Activated naive CD8-positive, alpha-beta T cell treated with anti-CD3 and anti-CD28 coated beads, Interleukin-2, amount 10 ng/mL, durations not matched to agents 7 days and 5 days (primary cell): ENCODE measurements around the gene CHPF2. TPM values are rescaled to one million over a fixed set of nuclear protein-coding genes. Genes with fewer than 3 reads are reported as not detected.

Experiments
- ATAC-seq: fragments of 150-1000 bp; cut with Tn5 transposase; one replicate; pipeline ENCODE4 v1.10.0; 2021; ENCODE audit warnings: low read depth, moderate library complexity
- POLR2A ChIA-PET: fragments of 350-600 bp; sonication (Branson Sonifier 250); formaldehyde crosslinking; loops from one replicate; lab custom pipeline; 2021; ENCODE audit warnings: antibody characterized with exemption; lab: Charles Lee
- DNase-seq: peaks from one replicate; pipeline ENCODE4 v3.0.0; 2021
- H3K27ac Mint-ChIP-seq: one replicate; pipeline ENCODE4 v1.8.0; 2022; ENCODE audit warnings: mild to moderate bottlenecking, mixed read lengths
- H3K27me3 Mint-ChIP-seq: one replicate; pipeline ENCODE4 v1.8.0; 2022; ENCODE audit warnings: mild to moderate bottlenecking, moderate library complexity, mixed read lengths
- H3K36me3 Mint-ChIP-seq: one replicate; pipeline ENCODE4 v1.8.0; 2021; ENCODE audit warnings: mild to moderate bottlenecking, mixed read lengths
- H3K4me1 Mint-ChIP-seq: one replicate; pipeline ENCODE4 v1.8.0; 2021; ENCODE audit warnings: mixed read lengths
- H3K4me3 Mint-ChIP-seq: one replicate; pipeline ENCODE4 v1.8.0; 2022; ENCODE audit warnings: mild to moderate bottlenecking, moderate library complexity, mixed read lengths
- H3K9me3 Mint-ChIP-seq: one replicate; pipeline ENCODE4 v1.8.0; 2021; ENCODE audit warnings: mixed read lengths
- total RNA-seq, 2 experiments: library from RNA; stranded (reverse); gene quantifications; one replicate each; pipeline ENCODE4 v1.2.3, GENCODE V29; 2021

Gene CHPF2
- total RNA-seq, 2 experiments from 2014 or later: 44.3 to 48.4 TPM

DNA sequence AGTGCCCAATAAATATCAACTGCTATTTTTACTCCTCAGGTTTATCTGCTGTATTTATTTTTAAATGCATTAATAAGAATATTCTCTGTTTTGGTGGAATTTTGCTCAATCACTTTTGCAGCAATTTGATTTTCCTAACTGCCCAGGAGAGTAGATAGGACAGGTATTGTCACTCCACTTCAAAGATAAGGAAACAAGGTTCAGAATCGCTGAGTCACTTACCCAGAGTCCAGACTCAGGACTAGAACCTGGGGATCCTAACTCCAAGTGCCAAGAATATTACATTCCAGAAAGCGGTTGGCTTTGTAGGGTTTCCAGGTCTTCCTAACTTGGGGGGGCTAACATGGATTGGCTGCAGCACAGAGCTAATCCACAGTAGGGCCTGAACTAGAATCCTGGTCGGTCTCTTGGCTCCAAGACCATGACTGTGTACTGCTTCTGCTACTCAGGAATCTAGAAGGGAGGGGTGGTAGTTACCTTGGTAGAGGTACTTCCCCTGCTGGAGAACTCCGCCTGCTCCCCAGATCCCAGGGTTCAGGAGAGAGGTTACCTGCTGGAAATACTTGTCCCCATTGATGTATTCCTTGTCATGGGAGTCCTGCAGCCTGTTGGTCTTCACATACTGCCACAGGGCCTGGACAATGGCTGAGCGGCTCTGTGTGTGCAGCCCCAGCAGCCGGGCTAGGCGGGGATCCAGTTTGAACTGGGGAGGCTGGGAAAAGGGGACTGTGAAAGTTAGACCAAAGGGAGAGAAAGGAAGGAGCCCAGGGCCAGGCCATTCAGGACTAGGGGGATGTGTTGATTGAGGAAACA, 8.9 kb downstream of the CHPF2 start:
- POLR2A ChIA-PET: interaction anchor here (3.3 kb wide), 2 partner anchors 8 to 14 kb away, joined by 18 to 39 read pairs; partner anchors contain the start of genes ABCF2 and CHPF2
- Mint-ChIP-seq H3K4me1 (peaks cover 24% of the 10 kb centered on the region), H3K4me3 (no peak overlapping the region), H3K36me3 (peaks cover 2% of the 10 kb centered on the region), H3K9me3 (no peaks in the 10 kb centered on the region), H3K27ac (no peak overlapping the region), H3K27me3 (peaks cover 8% of the 10 kb centered on the region)
- DNase-seq: no peak
- ATAC-seq: no peak

DNA sequence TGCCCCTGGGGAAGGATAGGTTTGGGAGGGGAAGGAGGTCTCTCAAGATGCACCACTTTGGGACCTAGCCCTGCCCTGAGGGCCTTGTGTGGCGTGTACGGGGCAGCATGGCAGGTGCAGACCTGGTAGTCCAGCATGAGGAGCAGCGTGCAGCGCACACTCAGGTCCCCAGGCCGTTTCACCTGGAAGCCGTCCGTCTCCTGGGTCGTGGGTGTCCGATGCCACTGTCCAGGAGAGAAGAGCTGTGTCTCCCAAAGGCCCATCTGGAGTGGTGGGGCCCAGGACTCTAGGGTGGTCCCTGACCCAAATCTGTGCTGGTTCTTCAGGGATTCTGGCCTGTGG, 9.4 kb downstream of the CHPF2 start:
- Mint-ChIP-seq H3K36me3 (peaks cover 2% of the 10 kb centered on the region), H3K4me1 (peaks cover 25% of the 10 kb centered on the region), H3K27me3 (peaks cover 14% of the 10 kb centered on the region), H3K9me3 (no peaks in the 10 kb centered on the region), H3K4me3 (no peak overlapping the region), H3K27ac (no peak overlapping the region)
- POLR2A ChIA-PET: interaction anchor here (3.3 kb wide), 2 partner anchors 8 to 15 kb away, joined by 18 to 39 read pairs; partner anchors contain the start of genes ABCF2 and CHPF2
- DNase-seq: no peak
- no peak for ATAC-seq

DNA sequence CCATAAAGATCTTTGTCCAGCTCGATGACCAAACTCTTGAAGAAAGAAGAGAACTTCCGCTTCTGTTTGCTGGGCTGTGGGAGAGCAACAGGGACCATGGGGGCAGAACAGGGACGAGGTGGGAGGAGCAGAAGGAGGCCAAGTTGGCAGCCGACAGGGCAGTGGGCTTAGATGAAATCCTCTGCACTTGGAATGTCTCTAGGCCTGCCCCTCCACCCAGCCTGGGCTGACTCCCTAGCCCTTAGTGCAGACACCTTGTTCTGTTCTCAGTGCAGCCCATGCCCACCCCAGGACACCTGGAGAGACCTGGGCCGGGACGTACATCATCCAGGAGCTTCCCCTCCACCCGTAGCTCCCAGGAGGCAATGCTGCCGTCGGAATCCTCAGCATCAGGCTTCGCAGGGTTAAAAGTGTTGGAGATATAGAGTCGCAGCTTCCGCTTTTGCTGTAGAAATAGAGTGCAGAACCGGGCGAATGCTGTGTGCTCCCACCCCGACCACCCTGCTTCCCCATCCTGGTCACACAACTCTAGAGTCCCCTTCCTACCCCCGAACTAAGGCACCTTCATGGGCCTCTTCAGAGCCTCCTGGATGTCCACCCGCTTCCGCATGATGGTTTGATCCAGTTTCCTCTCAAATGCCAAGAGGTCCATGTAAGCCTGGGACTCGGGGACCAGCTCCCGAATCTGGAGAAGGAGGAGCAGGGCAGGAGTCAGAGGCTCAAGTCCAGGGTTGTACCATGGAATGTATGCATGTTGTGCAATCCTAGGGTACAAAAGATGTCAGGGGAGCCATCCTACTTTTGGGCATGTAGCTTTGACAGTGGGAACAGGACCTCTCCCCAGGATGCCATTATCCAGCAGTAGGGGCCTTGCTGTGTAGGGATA, 10.1 kb downstream of the CHPF2 start:
- H3K4me1 Mint-ChIP-seq: peaks cover 25% of the 10 kb centered on the region
- no peak overlapping the region for H3K4me3 Mint-ChIP-seq
- ATAC-seq (no peak), DNase-seq (no peak)
- H3K27ac Mint-ChIP-seq: peak overlapping the region; percentile 97
- peaks cover 21% of the 10 kb centered on the region for H3K27me3 Mint-ChIP-seq
- H3K9me3 Mint-ChIP-seq: no peaks in the 10 kb centered on the region
- peaks cover 2% of the 10 kb centered on the region for H3K36me3 Mint-ChIP-seq
- POLR2A ChIA-PET: interaction anchor here (0.7 to 3.3 kb wide), 5 partner anchors 9 to 99 kb away, joined by 3 to 39 read pairs (median 7); partner anchors contain the start of genes ABCF2, CHPF2 and NUB1

DNA sequence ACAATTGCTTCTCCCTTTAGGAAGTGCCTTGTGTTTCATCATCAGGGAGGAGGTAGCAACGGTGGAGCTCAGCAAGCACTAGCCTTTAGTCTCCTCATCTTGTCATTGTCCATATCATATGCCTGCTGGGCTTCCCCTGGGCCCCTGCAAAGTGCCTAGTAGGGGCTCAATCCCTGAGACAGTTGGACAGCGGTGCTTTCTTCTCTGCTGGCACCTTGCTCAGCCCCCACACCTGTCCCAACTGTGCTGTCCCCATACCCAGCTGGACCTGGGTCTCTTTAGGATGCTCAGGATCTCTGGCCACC, 10.7 kb downstream of the CHPF2 start:
- H3K36me3 Mint-ChIP-seq: peaks cover 2% of the 10 kb centered on the region

DNA sequence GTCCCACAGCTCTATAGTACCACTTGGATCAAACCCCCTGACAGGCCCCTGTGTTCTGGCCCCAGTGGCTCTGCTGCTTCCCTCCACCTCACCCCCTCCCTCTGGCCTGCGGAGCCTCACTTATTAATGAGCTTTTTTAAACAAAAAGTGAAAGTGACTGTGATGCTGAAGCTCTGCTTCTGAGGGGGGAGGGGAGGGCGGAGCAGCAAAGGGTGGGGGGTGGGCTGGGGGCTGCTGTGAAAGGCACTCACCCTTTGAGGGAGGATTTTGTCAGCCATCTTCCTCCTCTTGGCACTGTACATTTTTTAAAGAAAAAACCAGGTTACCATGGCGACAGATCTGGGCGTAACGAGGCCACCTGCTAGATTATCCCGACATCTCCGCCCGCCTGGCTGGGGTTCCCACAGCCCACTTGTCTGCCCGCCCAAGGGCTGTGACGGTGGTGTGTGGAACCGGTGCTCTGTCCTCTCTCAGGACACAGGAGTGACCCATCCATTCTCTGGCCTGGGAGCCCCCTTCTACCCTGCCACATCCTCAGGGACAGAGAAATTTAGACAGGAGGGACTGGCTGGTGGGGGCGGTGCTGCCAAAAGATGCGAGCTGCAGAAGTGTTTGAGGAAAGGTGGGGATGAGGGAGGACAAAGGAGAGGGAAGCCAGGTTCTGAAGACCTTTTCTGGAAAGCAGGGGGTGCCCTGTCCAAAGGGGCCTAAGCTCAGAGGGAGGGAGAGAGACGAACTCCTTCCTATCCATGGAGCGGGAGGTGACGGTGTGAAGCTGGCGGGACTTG, 11.3 kb downstream of the CHPF2 start:
- H3K27me3 Mint-ChIP-seq: peaks cover 30% of the 10 kb centered on the region
- peak overlapping the region; percentile 97 for H3K27ac Mint-ChIP-seq
- ATAC-seq (peak; percentile 31), DNase-seq (peak; percentile 60)
- peak overlapping the region; percentile 82 for H3K4me3 Mint-ChIP-seq
- POLR2A ChIA-PET: interaction anchor here (1.0 to 3.3 kb wide), 5 partner anchors 10 to 389 kb away, joined by 4 to 39 read pairs (median 7); partner anchors contain the start of genes ABCF2, CHPF2 and NUB1
- peaks cover 2% of the 10 kb centered on the region for H3K36me3 Mint-ChIP-seq
- H3K9me3 Mint-ChIP-seq: no peaks in the 10 kb centered on the region
- peaks cover 30% of the 10 kb centered on the region for H3K4me1 Mint-ChIP-seq

More for the DNA sequence above, 10.7 kb downstream of the CHPF2 start:
- ATAC-seq: no peak
- POLR2A ChIA-PET: interaction anchor here (0.7 to 3.3 kb wide), 6 partner anchors 9 to 390 kb away, joined by 3 to 39 read pairs (median 6); partner anchors contain the start of genes ABCF2, CHPF2 and NUB1
- Mint-ChIP-seq H3K27ac (peak overlapping the region; percentile 97), H3K4me3 (peak overlapping the region; percentile 82), H3K9me3 (no peaks in the 10 kb centered on the region), H3K4me1 (peaks cover 27% of the 10 kb centered on the region), H3K27me3 (peaks cover 27% of the 10 kb centered on the region)
- no peak for DNase-seq

DNA sequence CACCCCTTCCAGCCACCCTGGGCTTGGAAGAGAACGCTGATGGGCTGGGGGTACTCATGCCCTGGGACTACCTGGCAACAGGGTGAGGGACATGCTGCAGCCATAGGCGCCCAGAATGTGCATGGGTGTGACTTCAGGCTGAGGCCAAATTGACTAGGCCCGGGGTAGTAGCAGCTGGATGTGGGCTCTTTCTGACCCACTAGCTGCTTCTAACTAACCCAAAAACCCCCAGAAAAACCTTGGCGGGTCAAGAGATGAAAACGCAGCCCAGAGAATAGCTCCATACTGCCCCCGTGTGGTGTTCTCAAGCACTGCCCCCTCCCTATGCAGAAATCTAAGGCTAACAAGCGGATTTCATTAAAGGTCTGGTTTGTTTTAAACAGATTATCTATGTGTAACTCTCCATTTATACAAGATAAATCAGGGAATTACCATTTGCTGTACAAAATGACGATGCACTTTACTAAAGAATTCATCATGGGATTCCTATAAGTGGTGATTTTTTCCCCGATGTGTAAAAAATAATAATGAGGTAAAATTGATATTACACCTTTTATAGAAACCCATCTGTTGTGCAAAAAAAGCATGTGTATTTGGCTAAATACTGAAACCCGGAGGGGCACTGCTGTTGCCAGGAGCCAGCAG, 12.0 kb downstream of the CHPF2 start:
- Mint-ChIP-seq H3K4me1 (peaks cover 31% of the 10 kb centered on the region), H3K27ac (peak overlapping the region; percentile 97)

DNA sequence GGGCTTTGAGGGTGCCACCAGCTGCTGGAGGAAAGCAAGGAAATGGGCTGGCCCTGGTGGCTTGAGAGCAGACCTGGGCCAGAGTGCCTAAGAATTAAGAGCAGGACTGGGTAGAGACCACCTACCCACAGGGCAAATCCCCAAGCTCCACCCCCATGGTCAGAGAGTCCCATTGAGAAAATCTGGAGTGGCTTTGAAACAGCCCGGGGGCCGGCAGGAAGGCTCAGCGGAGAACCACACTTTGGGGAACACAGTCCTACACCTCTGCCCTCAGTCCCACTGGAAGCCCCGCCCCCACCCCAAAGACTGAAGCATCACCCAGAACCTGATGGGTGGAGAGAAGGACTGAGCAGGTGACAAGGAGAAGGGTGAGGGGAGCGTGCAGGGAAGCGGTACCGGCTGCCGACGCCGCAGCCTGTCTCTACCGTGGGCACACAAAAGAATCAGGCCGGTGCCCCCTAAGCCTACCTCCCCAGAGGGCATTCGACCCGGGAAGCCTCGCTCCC, 12.6 kb downstream of the CHPF2 start:
- no peak for DNase-seq
- Mint-ChIP-seq H3K9me3 (no peaks in the 10 kb centered on the region), H3K36me3 (peaks cover 2% of the 10 kb centered on the region), H3K4me3 (peak overlapping the region; percentile 52), H3K4me1 (peaks cover 32% of the 10 kb centered on the region), H3K27me3 (peaks cover 37% of the 10 kb centered on the region), H3K27ac (no peak overlapping the region)
- no peak for ATAC-seq
- POLR2A ChIA-PET: interaction anchor here (2.3 to 3.3 kb wide), 2 partner anchors 11 to 38 kb away, joined by 7 to 39 read pairs; partner anchors contain the start of gene CHPF2

More for the DNA sequence above, 12.0 kb downstream of the CHPF2 start:
- Mint-ChIP-seq H3K36me3 (peaks cover 2% of the 10 kb centered on the region), H3K27me3 (peaks cover 33% of the 10 kb centered on the region), H3K4me3 (peak overlapping the region; percentile 82), H3K9me3 (no peaks in the 10 kb centered on the region)
- DNase-seq (peak; percentile 71), ATAC-seq (peak; percentile 5)
- POLR2A ChIA-PET: interaction anchor here (1.6 to 3.3 kb wide), 4 partner anchors 11 to 97 kb away, joined by 4 to 39 read pairs (median 12); partner anchors contain the start of genes ABCF2, CHPF2 and NUB1

DNA sequence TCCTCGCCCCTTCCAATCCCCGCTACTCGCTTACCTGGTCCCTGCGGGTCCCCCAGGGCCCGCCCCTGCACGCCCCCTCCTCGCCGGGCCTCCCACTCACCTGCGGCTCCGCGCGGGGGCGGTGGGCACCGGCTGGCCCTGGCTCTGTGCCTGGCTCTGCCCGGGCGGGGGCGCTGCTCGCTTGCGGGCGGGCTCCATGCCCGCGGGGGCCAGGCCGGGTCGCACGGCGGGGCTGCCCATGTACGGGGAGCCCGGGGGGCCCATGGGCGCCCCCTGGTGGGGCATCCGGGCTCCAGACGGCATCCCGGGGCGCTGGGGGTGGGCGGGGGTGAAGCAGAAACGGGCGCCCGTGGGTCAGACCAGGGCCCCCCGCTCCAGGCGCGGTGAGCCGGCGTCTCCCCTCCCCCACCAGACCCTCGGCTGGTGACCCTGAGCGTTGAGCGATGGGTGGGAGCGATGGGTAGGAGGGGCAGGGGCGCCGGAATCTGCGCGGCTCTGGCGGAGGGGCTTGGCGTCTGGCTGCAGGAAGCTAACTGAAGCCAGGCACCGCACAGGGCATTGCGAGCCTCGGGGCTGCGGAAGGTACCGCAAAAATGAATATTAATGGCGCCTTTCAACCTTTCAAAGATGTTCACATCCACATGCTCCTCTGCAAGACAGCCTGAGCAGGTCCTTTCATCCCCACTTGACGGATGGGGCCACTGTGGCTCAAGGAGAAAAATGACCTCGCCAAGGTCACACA, 13.2 kb downstream of the CHPF2 start:
- peaks cover 43% of the 10 kb centered on the region for H3K27me3 Mint-ChIP-seq

DNA sequence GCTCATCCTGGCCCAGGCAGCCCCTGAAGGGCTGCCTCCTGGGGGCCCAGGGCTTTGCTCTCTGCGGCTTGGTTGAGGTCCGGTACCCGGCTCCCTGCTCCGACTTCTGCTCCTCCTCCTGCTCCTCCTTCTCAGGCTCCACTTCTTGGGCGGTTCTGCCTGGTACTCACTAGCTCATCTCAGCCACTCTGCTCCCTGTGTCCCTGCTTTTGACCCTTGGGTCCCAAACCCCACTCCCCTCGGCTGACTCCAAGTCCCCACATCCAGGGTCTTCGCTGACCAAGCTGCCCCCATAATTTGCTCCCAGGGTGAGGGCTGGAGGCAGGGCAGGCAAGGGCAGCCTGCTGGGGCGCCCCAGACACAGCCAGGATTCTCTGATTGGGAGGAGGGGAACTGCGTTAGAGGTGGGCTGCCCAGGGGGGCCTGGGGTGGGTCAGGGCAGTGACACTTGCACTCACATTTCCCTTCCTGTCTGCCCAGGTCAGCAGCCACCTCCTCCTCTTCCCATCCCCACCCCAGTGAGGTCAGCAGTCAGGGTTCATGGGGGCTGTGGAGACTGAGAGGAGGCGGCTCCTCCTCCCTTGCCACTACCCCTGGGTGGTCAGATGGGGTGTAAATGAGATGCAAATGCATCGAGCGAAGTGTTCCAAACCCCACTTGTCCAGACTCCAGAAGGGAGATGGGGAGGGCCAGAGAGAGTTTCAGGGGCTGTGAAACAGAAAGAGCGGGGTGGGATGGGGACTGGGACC, 14.0 kb downstream of the CHPF2 start:
- ATAC-seq: no peak
- Mint-ChIP-seq H3K4me3 (peak overlapping the region; percentile 12), H3K9me3 (no peaks in the 10 kb centered on the region), H3K27me3 (peaks cover 51% of the 10 kb centered on the region), H3K4me1 (peaks cover 28% of the 10 kb centered on the region), H3K36me3 (no peaks in the 10 kb centered on the region), H3K27ac (no peak overlapping the region)
- no peak for DNase-seq
- POLR2A ChIA-PET: interaction anchor here (0.9 to 1.5 kb wide), 2 partner anchors 13 to 19 kb away, joined by 3 to 5 read pairs; partner anchors contain the start of gene ABCF2

More for the DNA sequence above, 13.2 kb downstream of the CHPF2 start:
- Mint-ChIP-seq H3K36me3 (no peaks in the 10 kb centered on the region), H3K4me3 (no peak overlapping the region), H3K27ac (no peak overlapping the region), H3K4me1 (peaks cover 29% of the 10 kb centered on the region), H3K9me3 (no peaks in the 10 kb centered on the region)
- DNase-seq (peak; percentile 85), ATAC-seq (peak; percentile 74)
- POLR2A ChIA-PET: interaction anchor here (0.9 kb wide), 1 partner anchor 19 kb away, joined by 3 read pairs; the partner anchor contains the start of gene ABCF2

DNA sequence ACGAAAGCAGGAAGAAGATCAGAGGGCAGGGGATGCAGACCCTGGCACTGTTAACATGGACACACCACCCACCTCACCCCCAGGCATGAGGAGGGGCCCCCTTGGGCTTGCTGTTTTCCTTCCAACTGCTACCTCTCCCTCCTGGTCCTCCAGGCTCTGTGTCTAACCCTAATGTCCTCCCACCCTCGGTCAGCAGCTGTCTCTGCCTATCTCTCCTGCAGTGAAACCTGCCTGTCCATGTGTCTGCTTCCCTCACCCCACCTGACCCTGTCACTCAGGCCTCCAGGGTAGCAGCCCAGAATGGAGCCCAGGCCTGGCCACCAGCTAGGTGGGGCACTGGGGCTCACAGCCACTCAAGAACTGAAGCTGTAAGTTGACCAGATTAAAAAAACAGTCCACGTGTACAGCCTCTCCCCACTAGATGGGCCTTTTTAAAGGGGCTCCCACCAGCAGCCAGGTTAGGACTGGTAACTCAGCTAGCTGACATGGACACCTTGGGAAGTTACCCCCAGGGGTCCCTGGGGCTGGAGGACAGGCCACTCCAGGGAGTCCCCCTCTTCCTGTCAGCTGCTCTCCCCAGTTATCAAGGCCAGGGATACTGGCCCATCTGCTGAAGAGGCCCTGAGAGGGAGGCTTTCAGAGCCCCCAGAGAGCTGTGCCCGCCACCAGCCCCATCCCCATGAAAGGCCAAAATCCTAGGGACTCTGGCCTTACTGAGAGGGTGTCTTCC, 14.7 kb downstream of the CHPF2 start:
- peaks cover 51% of the 10 kb centered on the region for H3K27me3 Mint-ChIP-seq
- POLR2A ChIA-PET: interaction anchor here (0.8 to 1.5 kb wide), 2 partner anchors 13 to 14 kb away, joined by 3 to 5 read pairs; no protein-coding TSS in a partner anchor
- no peak for ATAC-seq
- H3K36me3 Mint-ChIP-seq: no peaks in the 10 kb centered on the region
- H3K27ac Mint-ChIP-seq: no peak overlapping the region
- no peak overlapping the region for H3K4me3 Mint-ChIP-seq
- no peak for DNase-seq
- peaks cover 28% of the 10 kb centered on the region for H3K4me1 Mint-ChIP-seq
- H3K9me3 Mint-ChIP-seq: no peaks in the 10 kb centered on the region
